Neuronal stem cell (in vitro differentiated cells): ENCODE results near the gene NAA38.

ENCODE experiments used
- DNase-seq: peaks from one replicate; pipeline ENCODE4 v3.0.0-alpha.2; 2013; ENCODE audit warnings: low spot score
- H2AFZ ChIP-seq: one replicate; pipeline ENCODE4 v1.6.1; 2013; ENCODE audit warnings: mild to moderate bottlenecking, low read length, inconsistent platforms
- H2AK5ac ChIP-seq: 2 replicates; pipeline ENCODE4 v1.6.1; 2013; ENCODE audit warnings: low read depth, mild to moderate bottlenecking, inconsistent platforms, low read length, moderate library complexity, mixed read lengths
- H2BK120ac ChIP-seq: 2 replicates; pipeline ENCODE4 v1.6.1; 2013; ENCODE audit warnings: low read depth, mild to moderate bottlenecking, inconsistent platforms, low read length, moderate library complexity, mixed read lengths
- H2BK12ac ChIP-seq: one replicate; pipeline ENCODE4 v1.6.1; 2013; ENCODE audit warnings: low read length, inconsistent platforms
- H2BK15ac ChIP-seq: 2 replicates; pipeline ENCODE4 v1.6.1; 2013; ENCODE audit warnings: mild to moderate bottlenecking, low read length, inconsistent platforms, mixed read lengths
- H2BK5ac ChIP-seq: one replicate; pipeline ENCODE4 v1.6.1; 2013; ENCODE audit warnings: inconsistent platforms, mild to moderate bottlenecking, low read length, moderate library complexity
- H3K14ac ChIP-seq: one replicate; pipeline ENCODE4 v1.6.1; 2013; ENCODE audit warnings: low read length, inconsistent platforms
- H3K18ac ChIP-seq: 2 replicates; pipeline ENCODE4 v1.6.1; 2013; ENCODE audit warnings: low read length, inconsistent platforms
- H3K23ac ChIP-seq: 2 replicates; pipeline ENCODE4 v1.6.1; 2013; ENCODE audit warnings: low read depth, mild to moderate bottlenecking, mixed read lengths, low read length, inconsistent platforms; ENCODE audit not compliant: poor library complexity
- H3K27ac ChIP-seq: replicated peaks from 3 replicates; pipeline ENCODE4 v1.5.1; 2013; ENCODE audit warnings: low read length, inconsistent platforms
- H3K27me3 ChIP-seq, 3 experiments: 2 replicates each; pipeline ENCODE4 v1.6.1; 2013; ENCODE audit warnings: low read length in 3 of 3, mild to moderate bottlenecking in 2 of 3, inconsistent platforms in 1 of 3, low read depth in 1 of 3, mixed read lengths in 1 of 3, moderate library complexity in 1 of 3; ENCODE audit not compliant: control insufficient read depth in 3 of 3, insufficient read depth in 3 of 3
- H3K36me3 ChIP-seq, 2 donors: replicated peaks in 1 of 2; 2 replicates each; pipeline ENCODE4 v1.6.1; 2013; ENCODE audit warnings: low read length in 2 of 2; ENCODE audit not compliant: control insufficient read depth in 2 of 2, insufficient read depth in 2 of 2
- H3K4ac ChIP-seq: 2 replicates; pipeline ENCODE4 v1.6.1; 2013; ENCODE audit warnings: inconsistent platforms, mild to moderate bottlenecking, low read length, moderate library complexity
- H3K4me1 ChIP-seq, 2 donors: 1 replicate in 1 of 2; 2 replicates in 1 of 2; pipeline ENCODE4 v1.6.1; 2013; ENCODE audit warnings: low read length in 2 of 2, low read depth in 1 of 2; ENCODE audit not compliant: control insufficient read depth in 2 of 2, insufficient read depth in 1 of 2
- H3K4me2 ChIP-seq: one replicate; pipeline ENCODE4 v1.6.1; 2013; ENCODE audit warnings: mild to moderate bottlenecking, low read length, inconsistent platforms; ENCODE audit not compliant: insufficient read depth, poor library complexity, severe bottlenecking
- H3K4me3 ChIP-seq, 2 donors: 2 replicates each; pipeline ENCODE4 v1.5.1; 2013; ENCODE audit warnings: low read length in 2 of 2, mild to moderate bottlenecking in 2 of 2, inconsistent platforms in 1 of 2, moderate library complexity in 1 of 2
- H3K79me1 ChIP-seq: one replicate; pipeline ENCODE4 v1.6.1; 2013; ENCODE audit warnings: low read depth, mild to moderate bottlenecking, inconsistent platforms, low read length, moderate library complexity
- H3K9ac ChIP-seq: one replicate; pipeline ENCODE4 v1.6.1; 2013; ENCODE audit warnings: mild to moderate bottlenecking, low read depth, low read length, inconsistent platforms; ENCODE audit not compliant: poor library complexity
- H3K9me3 ChIP-seq, 2 donors: replicated peaks in 1 of 2; 2 replicates each; pipeline versions ENCODE3 to v1.6.1; 2013; ENCODE audit warnings: low read length in 2 of 2, mild to moderate bottlenecking in 2 of 2, inconsistent platforms in 1 of 2, low read depth in 1 of 2, mixed read lengths in 1 of 2, moderate library complexity in 1 of 2; ENCODE audit not compliant: control insufficient read depth in 2 of 2, insufficient read depth in 1 of 2
- H4K8ac ChIP-seq: one replicate; pipeline ENCODE4 v1.6.1; 2013; ENCODE audit warnings: low read depth, mild to moderate bottlenecking, inconsistent platforms, low read length, moderate library complexity
- H4K91ac ChIP-seq: one replicate; pipeline ENCODE4 v1.6.1; 2013; ENCODE audit warnings: low read length, low read depth, mild to moderate bottlenecking, inconsistent platforms; ENCODE audit not compliant: poor library complexity
- WGBS, 2 donors: extraction: QIAGEN DNeasy Blood & Tissue Kit; methylation state at CpG; one replicate each; pipeline ENCODE4 v1.1.7; 2013; ENCODE audit warnings: missing lambda C conversion rate in 2 of 2, mixed read lengths in 1 of 2; ENCODE audit not compliant: insufficient read length in 2 of 2, insufficient replicate concordance in 1 of 2; ENCODE audit errors: extremely low coverage in 2 of 2; 5-methylcytosine and 5-hydroxymethylcytosine counted together

The NAA38 gene

DNA sequence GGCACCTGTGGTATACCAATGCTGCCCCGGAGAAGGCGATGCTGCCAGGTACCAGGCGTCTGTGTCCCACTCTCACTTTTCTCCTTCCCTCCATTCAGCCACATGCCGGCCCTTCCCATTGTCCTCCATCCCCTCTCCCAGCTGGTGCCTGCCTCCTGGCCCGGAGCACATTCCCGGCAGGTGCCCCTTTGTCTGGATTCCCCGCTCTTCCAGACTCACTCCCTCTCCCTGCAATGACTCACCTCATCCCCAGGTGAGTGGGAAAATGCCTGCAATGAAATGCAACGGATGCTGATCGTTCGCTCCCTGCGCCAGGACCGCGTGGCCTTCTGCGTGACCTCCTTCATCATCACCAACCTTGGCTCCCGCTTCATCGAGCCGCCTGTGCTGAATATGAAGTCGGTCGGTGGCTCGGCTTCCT, 33.8 kb downstream of the NAA38 start:
- Histone ChIP-seq H3K9ac (no peak overlapping the region), H4K8ac (no peak overlapping the region), H3K27ac (no peak overlapping the region), H3K9me3 (no peaks in the 10 kb centered on the region), H2BK5ac (peak overlapping the region; percentile 94), H3K4ac (no peak overlapping the region), H3K4me3 (no peak overlapping the region), H3K27me3 (peaks cover 0 to 41% (median 13%) of the 10 kb centered on the region in 3 experiments), H2AK5ac (peak overlapping the region; percentile 84), H2BK12ac (peak overlapping the region; percentile 41), H2BK15ac (peak overlapping the region; percentile 81), H3K14ac (peak overlapping the region; percentile 89), H2AFZ (no peak overlapping the region), H3K36me3 (no peaks in the 10 kb centered on the region), H3K4me2 (no peak overlapping the region), H3K4me1 (peaks cover 0 to 2% of the 10 kb centered on the region in 2 donors), H2BK120ac (no peak overlapping the region), H3K18ac (peak overlapping the region; percentile 19), H3K79me1 (peaks cover 4% of the 10 kb centered on the region), H4K91ac (peak overlapping the region; percentile 85), H3K23ac (no peak overlapping the region)
- no peak for DNase-seq
- no CpG with 5 or more reads among the region's 20 CpGs for WGBS, 2 donors

DNA sequence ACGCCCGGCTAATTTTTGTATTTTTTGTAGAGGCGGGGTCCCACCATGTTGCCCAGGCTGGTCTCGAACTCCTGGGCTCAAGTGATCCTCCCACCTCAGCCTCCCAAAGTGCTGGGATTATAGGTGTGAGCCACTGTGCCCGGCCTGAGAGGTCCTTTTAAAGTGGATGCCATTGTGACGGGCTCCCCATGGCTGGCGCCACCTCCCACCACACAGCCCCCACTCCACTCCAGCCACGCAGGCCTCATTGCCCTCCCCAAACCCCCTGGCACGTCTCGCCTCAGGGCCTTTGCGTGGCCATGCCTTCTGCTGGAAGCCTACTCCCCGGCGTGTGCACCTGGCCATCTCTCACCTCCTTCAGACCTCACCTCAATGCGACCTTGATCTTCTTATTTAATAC, 35.2 kb downstream of the NAA38 start:
- Histone ChIP-seq H3K4ac (no peak overlapping the region), H3K36me3 (no peaks in the 10 kb centered on the region), H2BK12ac (no peak overlapping the region), H3K27ac (no peak overlapping the region), H3K9me3 (no peaks in the 10 kb centered on the region), H2BK15ac (no peak overlapping the region), H3K4me3 (peak overlapping the region in 1 of 2 donors; percentile 47), H3K9ac (no peak overlapping the region), H3K14ac (no peak overlapping the region), H3K4me2 (no peak overlapping the region), H2AK5ac (no peak overlapping the region), H3K23ac (peak overlapping the region; percentile 73), H4K8ac (no peak overlapping the region), H3K4me1 (peaks cover 0 to 2% of the 10 kb centered on the region in 2 donors), H2AFZ (no peak overlapping the region), H2BK120ac (no peak overlapping the region), H3K79me1 (peaks cover 4% of the 10 kb centered on the region), H3K27me3 (peaks cover 0 to 54% (median 13%) of the 10 kb centered on the region in 3 experiments), H3K18ac (peak overlapping the region; percentile 44), H2BK5ac (peak overlapping the region; percentile 75), H4K91ac (no peak overlapping the region)
- no peak for DNase-seq
- no CpG with 5 or more reads among the region's 14 CpGs for WGBS, 2 donors

DNA sequence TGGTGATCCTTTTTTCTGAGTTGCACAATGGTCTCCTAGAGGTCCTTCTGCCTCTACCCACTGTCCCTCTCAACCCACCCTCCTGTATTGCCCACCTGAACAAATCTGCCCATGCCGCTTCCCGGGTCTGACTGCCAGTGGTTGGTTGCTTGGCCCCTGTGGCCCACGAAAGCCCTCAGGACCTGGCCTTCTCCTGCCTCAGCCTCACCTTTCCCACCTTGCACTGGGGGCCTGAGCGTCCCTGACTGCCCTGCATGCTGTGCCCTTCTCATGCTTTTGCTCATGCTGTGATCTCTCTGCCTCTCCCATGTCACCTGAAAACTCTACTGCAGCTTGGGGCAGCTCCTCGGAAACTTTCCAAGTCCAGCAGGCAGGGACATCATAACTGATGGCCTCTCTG, 37.1 kb downstream of the NAA38 start:
- H3K27ac ChIP-seq: no peak overlapping the region
- H3K27me3 ChIP-seq: peaks cover 0 to 62% (median 13%) of the 10 kb centered on the region in 3 experiments
- DNase-seq: no peak
- H4K8ac ChIP-seq: no peak overlapping the region
- no peaks in the 10 kb centered on the region for H3K9me3 ChIP-seq
- H3K18ac ChIP-seq: no peak overlapping the region
- no peak overlapping the region for H2AK5ac ChIP-seq
- no peaks in the 10 kb centered on the region for H3K36me3 ChIP-seq
- H3K14ac ChIP-seq: no peak overlapping the region
- no CpG with 5 or more reads among the region's 5 CpGs for WGBS, 2 donors
- H3K4me3 ChIP-seq: no peak overlapping the region
- no peak overlapping the region for H4K91ac ChIP-seq
- no peak overlapping the region for H2BK120ac ChIP-seq
- no peak overlapping the region for H2BK15ac ChIP-seq
- H3K9ac ChIP-seq: peak overlapping the region; percentile 38
- H3K79me1 ChIP-seq: peaks cover 4% of the 10 kb centered on the region
- H3K4me2 ChIP-seq: no peak overlapping the region
- no peak overlapping the region for H2AFZ ChIP-seq
- peak overlapping the region; percentile 7 for H2BK12ac ChIP-seq
- no peak overlapping the region for H3K4ac ChIP-seq
- peaks cover 0 to 2% of the 10 kb centered on the region in 2 donors for H3K4me1 ChIP-seq
- H3K23ac ChIP-seq: no peak overlapping the region
- H2BK5ac ChIP-seq: no peak overlapping the region

DNA sequence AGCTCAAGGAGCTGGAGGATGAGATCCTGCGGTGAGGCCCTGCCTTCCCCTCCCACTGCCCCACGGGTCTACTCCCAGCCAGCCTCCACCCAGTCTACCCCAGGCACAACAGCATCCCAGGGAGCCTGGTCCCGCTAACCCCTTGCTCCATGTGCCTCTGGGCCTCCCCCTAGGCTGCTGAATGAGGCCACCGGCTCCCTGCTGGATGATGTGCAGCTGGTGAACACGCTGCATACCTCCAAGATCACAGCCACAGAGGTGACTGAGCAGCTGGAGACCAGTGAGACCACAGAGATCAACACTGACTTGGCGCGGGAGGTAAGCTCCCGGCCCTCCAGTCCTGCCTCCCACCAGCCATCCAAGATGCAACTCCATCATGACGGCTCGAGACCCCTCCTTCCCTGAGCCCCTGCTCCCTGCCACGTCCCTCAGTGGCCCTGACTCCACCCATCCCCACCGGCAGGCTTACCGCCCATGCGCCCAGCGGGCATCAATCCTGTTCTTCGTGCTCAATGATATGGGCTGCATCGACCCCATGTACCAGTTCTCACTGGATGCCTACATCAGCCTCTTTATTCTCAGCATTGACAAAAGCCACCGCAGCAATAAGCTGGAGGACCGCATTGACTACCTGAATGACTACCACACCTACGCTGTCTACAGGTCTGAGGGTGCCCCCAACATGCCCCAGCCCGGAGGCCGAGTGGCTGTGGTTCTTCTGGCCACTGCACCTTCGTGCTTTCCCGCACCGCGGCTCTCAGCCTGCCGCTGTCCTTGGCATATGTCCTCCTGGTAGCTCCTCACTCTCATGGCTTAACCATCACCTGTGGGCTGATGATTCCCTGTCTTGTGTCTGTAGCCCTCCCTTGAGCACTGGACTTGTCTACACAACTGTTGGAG, 38.4 kb downstream of the NAA38 start:
- peak overlapping the region; percentile 48 for H2BK5ac ChIP-seq
- H3K4me3 ChIP-seq: no peak overlapping the region
- no CpG with 5 or more reads among the region's 27 CpGs for WGBS, 2 donors
- H4K91ac ChIP-seq: no peak overlapping the region
- H3K27ac ChIP-seq: no peak overlapping the region
- no peak overlapping the region for H3K23ac ChIP-seq
- no peaks in the 10 kb centered on the region for H3K36me3 ChIP-seq
- H3K27me3 ChIP-seq: peaks cover 0 to 55% (median 11%) of the 10 kb centered on the region in 3 experiments
- peaks cover 2% of the 10 kb centered on the region for H3K79me1 ChIP-seq
- H2AFZ ChIP-seq: no peak overlapping the region
- no peak overlapping the region for H3K9ac ChIP-seq
- peak overlapping the region; percentile 42 for H2BK15ac ChIP-seq
- H3K4ac ChIP-seq: no peak overlapping the region
- peaks cover 0 to 2% of the 10 kb centered on the region in 2 donors for H3K4me1 ChIP-seq
- H3K18ac ChIP-seq: peak overlapping the region; percentile 11
- H3K14ac ChIP-seq: peak overlapping the region; percentile 67
- H2BK120ac ChIP-seq: peak overlapping the region; percentile 21
- H4K8ac ChIP-seq: no peak overlapping the region
- H3K4me2 ChIP-seq: no peak overlapping the region
- DNase-seq: no peak
- peak overlapping the region; percentile 89 for H2AK5ac ChIP-seq
- no peaks in the 10 kb centered on the region for H3K9me3 ChIP-seq
- H2BK12ac ChIP-seq: peak overlapping the region; percentile 30
